ENCODE results near the gene PDP2. TPM values are rescaled to one million over a fixed set of nuclear protein-coding genes. Genes with fewer than 3 reads are reported as not detected.

Gene PDP2
- total and polyA plus RNA-seq, 12 donors, result 1.2 to 5.7 (median 3.5) TPM

DNA sequence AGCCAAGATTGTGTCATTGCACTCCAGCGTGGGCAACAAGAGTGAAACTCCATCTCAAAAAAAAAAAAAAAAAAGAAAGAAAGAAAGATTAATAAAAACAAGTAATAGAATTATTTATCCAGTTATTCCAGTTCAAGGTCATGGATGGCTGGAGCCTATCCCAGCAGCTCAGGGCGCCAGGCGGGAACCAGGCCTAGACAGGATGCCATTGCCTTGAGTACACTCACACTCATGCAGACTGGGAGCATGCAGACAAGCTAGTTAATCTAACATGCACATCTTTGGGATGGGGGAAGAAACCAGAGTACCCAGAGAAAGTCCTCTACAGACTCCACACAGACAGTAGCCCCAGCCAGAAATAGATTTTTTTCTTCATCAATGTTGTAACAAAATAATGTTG, 17.9 kb downstream of the PDP2 start:
- Histone ChIP-seq H3K9me3 (no peaks in the 10 kb centered on the region), H3K27ac (peak overlapping the region in 8 of 10 donors; percentile 31 to 99 (median 95)), H3K27me3 (no peaks in the 10 kb centered on the region), H3K4me3 (no peak overlapping the region), H3K36me3 (no peaks in the 10 kb centered on the region), H3K4me1 (peaks cover 19 to 68% (median 47%) of the 10 kb centered on the region in 9 donors)
- no peak for DNase-seq
- 52 to 54% methylated on average over 3 of the region's 3 CpGs for WGBS, 2 donors
- intact Hi-C loops (cut with DNase I), result loop anchor here in 5 of 10 donors (5.0 to 10.0 kb wide), 3 partner anchors 34 to 57 kb away; partner anchors contain the start of gene CIAO2B (in 3 of the 5)
- TF ChIP-seq, protein P1, sequence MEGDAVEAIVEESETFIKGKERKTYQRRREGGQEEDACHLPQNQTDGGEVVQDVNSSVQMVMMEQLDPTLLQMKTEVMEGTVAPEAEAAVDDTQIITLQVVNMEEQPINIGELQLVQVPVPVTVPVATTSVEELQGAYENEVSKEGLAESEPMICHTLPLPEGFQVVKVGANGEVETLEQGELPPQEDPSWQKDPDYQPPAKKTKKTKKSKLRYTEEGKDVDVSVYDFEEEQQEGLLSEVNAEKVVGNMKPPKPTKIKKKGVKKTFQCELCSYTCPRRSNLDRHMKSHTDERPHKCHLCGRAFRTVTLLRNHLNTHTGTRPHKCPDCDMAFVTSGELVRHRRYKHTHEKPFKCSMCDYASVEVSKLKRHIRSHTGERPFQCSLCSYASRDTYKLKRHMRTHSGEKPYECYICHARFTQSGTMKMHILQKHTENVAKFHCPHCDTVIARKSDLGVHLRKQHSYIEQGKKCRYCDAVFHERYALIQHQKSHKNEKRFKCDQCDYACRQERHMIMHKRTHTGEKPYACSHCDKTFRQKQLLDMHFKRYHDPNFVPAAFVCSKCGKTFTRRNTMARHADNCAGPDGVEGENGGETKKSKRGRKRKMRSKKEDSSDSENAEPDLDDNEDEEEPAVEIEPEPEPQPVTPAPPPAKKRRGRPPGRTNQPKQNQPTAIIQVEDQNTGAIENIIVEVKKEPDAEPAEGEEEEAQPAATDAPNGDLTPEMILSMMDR (IDR thresholded peaks at IDR 0.05), result no peak
- no peak for ATAC-seq

DNA sequence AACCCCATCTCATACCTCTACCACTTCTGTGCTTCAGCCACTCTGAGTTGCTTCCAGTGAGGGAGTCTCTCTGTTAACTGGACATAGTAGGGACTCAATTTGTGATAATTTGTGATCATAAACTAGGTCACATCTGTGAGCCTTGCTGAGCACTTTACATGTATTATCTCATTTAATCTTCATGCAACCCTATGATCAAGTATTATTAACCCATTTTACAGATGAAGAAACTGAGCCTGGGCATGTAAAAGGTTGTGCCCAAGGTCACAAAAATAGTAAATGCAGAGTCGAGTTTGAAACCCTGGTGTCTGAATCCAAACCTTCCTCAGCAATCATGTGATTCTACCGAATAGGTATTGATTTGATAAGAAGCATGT, 18.6 kb downstream of the PDP2 start:
- peak overlapping the region; percentile 72 to 99 (median 94) for H3K27ac ChIP-seq
- TF ChIP-seq, protein P1 (IDR thresholded peaks at IDR 0.05), result no peak
- H3K4me3 ChIP-seq, result no peak overlapping the region
- ATAC-seq (no peak), DNase-seq (no peak)
- H3K9me3 ChIP-seq, result no peaks in the 10 kb centered on the region
- H3K4me1 ChIP-seq, result peaks cover 20 to 75% (median 49%) of the 10 kb centered on the region in 9 donors
- 75 to 82% methylated on average over 2 of the region's 2 CpGs for WGBS, 2 donors
- no peaks in the 10 kb centered on the region for H3K36me3 ChIP-seq
- intact Hi-C loops (cut with DNase I), result loop anchor here in 5 of 10 donors (5.0 to 10.0 kb wide), 3 partner anchors 33 to 56 kb away; partner anchors contain the start of gene CIAO2B (in 3 of the 5)
- no peaks in the 10 kb centered on the region for H3K27me3 ChIP-seq

DNA sequence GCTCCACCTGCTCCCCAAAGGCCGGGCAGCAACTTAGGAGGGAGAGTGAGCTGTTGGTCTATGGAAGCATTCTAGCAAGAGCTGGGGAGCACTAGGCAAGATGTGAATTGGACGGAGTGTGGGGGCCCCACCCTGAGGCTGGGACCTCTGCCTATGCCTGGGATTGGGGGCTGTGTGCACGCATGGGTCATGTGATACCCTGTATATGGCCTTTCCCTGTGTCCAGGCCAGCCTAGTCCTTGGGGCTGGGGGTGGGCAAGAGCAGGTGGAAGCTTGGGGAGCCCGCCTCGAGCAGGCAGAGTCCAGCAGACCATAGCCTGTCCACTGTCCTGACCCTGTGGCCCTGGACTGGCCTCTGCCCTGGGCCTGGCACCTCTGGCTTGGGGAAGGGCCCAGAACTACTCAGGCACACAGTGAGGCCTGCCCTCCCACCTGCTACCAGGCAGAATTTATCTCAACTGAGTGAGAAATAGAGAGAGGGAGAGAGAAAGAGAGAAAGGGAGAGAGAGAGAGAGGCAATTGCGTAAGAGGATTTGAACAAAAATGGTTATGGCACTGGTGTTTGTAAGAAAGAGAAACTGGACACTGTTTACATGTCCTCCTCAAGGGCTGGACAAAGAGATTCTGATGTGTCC, 19.1 kb downstream of the PDP2 start:
- Histone ChIP-seq H3K9me3 (no peaks in the 10 kb centered on the region), H3K36me3 (no peaks in the 10 kb centered on the region), H3K27me3 (no peaks in the 10 kb centered on the region), H3K4me1 (peaks cover 23 to 80% (median 54%) of the 10 kb centered on the region in 9 donors), H3K4me3 (no peak overlapping the region), H3K27ac (peak overlapping the region; percentile 72 to 99 (median 94))
- no peak for ATAC-seq
- TF ChIP-seq, protein P1 (IDR thresholded peaks at IDR 0.05), result no peak
- 69 to 71% methylated on average over 6 of the region's 6 CpGs for WGBS, 2 donors
- no peak for DNase-seq
- intact Hi-C loops (cut with DNase I), result loop anchor here in 5 of 10 donors (5.0 to 10.0 kb wide), 3 partner anchors 33 to 55 kb away; partner anchors contain the start of gene CIAO2B (in 3 of the 5)

DNA sequence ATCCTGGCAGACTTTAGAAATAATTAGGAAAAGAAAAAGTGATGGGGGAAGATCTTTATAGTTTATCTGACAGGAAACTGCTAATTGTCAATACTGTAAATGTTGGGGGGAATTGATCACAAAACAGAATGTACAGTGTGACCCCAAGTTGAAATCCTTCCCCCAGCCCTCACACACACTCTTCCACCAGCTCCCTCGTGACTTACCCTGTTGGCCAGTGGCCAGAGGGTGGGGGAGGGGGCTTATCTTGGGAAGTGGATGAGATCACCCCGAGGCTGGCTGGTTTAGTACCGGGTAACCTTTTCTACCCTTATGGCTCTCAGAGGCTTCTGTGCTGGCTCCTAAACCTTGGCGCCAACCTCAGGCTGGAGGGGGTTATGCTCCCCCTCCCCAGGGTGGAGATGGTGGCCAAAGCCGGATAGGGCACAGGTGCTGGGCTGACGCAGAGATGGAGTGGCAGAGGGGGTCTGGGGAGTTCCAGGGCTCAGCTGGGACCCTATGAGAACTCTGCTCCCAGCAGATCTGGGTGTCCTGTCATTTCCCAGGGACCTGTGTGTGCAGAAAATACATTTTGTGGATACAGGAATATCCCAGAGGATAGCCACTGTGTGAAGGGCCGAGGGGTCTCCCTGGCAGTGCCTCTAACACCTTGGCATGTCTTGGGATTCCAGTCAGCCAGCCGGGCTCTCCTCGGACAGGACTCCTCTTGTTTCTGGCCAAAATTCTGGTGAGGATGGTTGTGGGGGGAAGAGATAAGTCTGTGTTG, 19.8 kb downstream of the PDP2 start:
- 11 to 20% methylated on average over 9 of the region's 9 CpGs for WGBS, 2 donors
- intact Hi-C loops (cut with DNase I), result loop anchor here in 6 of 10 donors (2.0 to 10.0 kb wide), 4 partner anchors 29 to 55 kb away; partner anchors contain the start of gene CIAO2B (in 3 of the 6)
- TF ChIP-seq, protein P1 (IDR thresholded peaks at IDR 0.05), result no peak
- ATAC-seq (peak; percentile 6 to 41 (median 20)), DNase-seq (peak; percentile 81 to 83)
- no peaks in the 10 kb centered on the region for H3K27me3 ChIP-seq
- H3K36me3 ChIP-seq, result no peaks in the 10 kb centered on the region
- peaks cover 23 to 84% (median 58%) of the 10 kb centered on the region in 9 donors for H3K4me1 ChIP-seq
- H3K27ac ChIP-seq, result peak overlapping the region; percentile 72 to 99 (median 94)
- no peak overlapping the region for H3K4me3 ChIP-seq
- no peaks in the 10 kb centered on the region for H3K9me3 ChIP-seq

All from heart right ventricle (tissue), 16 donors.